ENCODE data around the gene HHAT.

The HHAT gene

DNA sequence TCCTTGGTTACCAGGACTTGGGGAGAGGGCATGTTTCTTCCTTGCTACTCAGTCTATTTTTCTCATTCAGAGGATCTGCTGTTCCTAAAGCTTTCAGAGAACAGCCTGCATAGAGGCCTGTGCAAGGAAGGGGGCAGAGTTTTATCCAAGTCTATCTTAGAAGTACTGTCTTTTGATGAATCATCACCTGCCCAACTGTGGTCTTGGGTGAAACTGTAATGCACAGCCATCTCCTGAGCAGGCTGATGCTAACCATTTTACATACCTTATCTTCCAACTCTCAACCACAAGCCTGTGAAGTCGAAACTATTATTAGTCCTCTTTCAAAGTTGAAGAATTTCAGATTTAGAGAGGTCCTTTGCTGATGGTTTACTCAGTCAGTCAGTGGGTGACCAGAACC, 368.0 kb downstream of the HHAT start:
- peak; percentile 12 for DNase-seq

- no peak for DNase-seq
Measured at GRCh38 chr1:210697185-210697584, 368.5 kb downstream of the HHAT start.

GRCh38 chr1:210698661-210699060, 370.0 kb downstream of the HHAT start:
- no peak for DNase-seq

DNA sequence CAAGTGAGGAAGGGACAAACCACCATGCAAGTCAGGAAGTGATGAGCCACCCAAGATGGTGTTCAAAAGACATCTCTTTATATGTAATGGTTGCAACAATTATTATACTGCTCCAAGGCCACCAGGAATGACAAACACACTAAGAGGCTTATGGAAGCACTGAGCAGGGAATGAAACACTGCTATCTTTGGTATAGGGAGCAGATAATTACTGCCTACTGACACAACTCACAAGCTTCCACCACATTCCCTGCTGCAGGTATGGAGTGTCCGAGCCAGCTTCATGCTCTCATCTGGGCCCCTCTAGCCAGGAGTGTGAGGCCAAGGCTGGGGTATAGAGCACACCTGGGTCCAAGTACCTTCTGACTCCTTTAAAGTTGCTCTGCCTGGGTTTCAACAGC, 371.4 kb downstream of the HHAT start:
- no peak for DNase-seq

GRCh38 chr1:210700511-210700910, 371.8 kb downstream of the HHAT start:
- DNase-seq: no peak

GRCh38 chr1:210702506-210702905, 373.8 kb downstream of the HHAT start:
- DNase-seq: no peak

- DNase-seq: no peak
Measured at GRCh38 chr1:210703593-210703992, 374.9 kb downstream of the HHAT start.

- no peak for DNase-seq
Measured at GRCh38 chr1:210705086-210705485, 376.4 kb downstream of the HHAT start.

- no peak for DNase-seq
Measured at GRCh38 chr1:210706246-210706645, 377.5 kb downstream of the HHAT start.

GRCh38 chr1:210707300-210708240, 378.9 kb downstream of the HHAT start:
- DNase-seq: no peak

DNA sequence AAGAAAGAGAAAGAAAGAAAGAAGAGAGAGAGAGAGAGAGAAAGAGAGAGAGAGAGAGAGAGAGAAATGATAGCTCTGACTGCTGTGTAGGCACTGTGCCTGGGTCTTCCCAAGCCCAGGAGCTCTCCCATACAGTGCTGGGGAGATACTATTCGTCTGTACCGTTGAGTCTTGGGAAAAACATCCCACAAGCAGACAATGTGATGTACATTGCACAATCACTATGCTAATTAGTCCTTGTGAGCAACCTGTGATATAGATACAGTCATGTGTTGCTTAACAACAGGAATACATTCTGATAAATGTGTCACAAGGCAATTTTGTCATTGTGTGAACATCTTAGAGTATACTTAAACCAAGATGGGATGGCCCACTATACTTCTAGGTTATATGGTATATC, 381.0 kb downstream of the HHAT start:
- DNase-seq: no peak

- no peak for DNase-seq
Measured at GRCh38 chr1:210711825-210712612, 383.3 kb downstream of the HHAT start.

DNA sequence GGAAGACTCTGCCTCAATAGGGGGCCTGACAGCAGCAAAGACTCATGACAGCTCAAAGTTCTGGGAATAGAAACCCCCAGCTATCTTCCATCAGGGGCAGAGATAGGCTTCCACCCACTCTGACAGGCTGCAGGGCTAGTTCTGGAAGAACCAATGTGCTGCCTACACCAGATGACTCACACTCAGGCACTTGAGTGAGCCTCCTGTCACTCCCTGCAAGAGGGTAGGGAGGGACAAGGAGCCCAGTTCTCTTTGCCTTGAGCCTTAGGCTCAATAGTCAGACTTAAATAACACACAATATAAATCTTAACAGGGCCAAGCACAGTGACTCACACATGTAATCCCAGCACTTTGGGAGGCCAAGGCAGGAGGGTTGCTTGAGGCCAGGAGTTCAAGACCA, 386.4 kb downstream of the HHAT start:
- DNase-seq: no peak

DNA sequence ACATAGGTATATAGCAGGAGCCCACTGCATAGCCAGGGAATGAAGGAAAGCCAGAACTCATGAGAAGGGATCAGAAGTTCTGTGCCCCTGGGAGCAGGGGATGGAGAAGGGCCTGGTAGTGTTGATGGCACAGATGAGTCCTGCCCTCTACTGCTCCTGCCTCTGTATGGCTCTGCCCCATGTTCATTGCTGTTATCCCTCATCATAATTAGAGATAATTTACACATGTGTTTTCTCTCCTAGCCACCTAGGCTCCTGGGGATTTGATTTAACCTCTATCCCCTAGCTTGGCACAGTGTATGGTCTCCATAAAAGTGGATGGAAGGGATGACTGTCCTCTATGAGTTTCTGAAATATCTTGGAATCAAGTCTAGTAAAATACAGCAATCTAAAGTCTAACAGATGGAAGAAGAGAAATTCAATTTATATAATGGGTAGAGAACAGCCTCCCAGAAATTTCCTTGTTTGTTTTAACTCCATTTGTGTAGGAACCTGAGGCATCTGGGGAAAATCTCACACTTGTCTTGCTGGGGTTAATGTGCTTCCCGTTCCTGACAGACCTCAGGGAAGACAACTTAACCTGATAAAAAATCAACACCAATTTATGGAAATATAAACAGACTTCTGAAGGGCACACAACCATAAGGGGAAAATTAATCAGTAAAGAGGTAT, 393.8 kb downstream of the HHAT start:
- no peak for DNase-seq

DNA sequence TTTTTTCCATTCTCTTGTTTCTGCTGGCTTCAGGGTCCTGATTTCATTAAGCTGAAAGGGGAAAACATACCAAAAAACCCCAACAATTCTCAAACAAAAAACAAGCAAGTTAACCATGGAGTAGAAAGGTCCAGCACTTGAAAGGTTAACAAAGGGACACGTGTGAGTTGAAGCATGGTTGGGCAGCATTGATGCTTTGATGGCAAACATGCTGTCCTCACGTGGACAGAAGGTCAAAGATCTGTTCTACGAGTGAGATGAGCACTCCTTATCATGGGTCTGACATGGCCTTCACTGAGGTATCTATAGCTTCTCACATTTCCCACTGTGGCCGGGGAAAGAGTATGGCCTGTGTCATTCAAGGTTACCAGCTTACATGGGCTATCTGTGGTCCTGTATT, 394.9 kb downstream of the HHAT start:
- no peak for DNase-seq

DNA sequence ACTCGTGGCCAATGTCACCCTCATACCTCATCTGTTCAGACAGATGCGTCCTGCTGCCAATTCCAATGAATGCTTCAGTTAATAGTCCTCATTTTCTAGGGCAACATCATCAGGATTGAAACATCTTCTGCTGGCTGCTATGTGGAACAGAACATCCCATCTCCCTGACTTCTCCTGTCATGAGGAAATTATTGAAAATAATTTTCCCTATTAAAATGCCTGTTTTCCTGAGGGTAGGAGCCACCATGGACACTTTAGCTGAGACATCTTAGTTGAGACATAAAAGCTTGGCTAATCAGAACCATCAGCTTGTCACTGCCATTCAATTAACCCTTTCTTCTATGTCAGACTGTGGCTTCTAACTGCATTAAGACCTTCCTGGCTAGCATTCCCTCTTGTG, 396.1 kb downstream of the HHAT start:
- no peak for DNase-seq
